SU-DHL-6 (cell line): ENCODE results near the gene POLR2C.

ENCODE experiments used
- EZH2phosphoT487 ChIP-seq: fragments of 200-600 bp; sonication (generic), shearing (Covaris generic); conservative IDR thresholded peaks from 2 replicates; pipeline ENCODE4 v1.6.1; 2018; ENCODE audit warnings: mild to moderate bottlenecking, antibody characterized with exemption, low read length, moderate library complexity, mixed read lengths
- TF ChIP-seq, protein P1 (sequence below): fragments of 200-600 bp; sonication (generic); IDR thresholded peaks from one replicate; pipeline ENCODE4 v1.5.1; 2017; ENCODE audit warnings: antibody characterized with exemption, mild to moderate bottlenecking, low read length, moderate library complexity; ENCODE audit not compliant: insufficient read depth, poor library complexity, severe bottlenecking

DNA sequence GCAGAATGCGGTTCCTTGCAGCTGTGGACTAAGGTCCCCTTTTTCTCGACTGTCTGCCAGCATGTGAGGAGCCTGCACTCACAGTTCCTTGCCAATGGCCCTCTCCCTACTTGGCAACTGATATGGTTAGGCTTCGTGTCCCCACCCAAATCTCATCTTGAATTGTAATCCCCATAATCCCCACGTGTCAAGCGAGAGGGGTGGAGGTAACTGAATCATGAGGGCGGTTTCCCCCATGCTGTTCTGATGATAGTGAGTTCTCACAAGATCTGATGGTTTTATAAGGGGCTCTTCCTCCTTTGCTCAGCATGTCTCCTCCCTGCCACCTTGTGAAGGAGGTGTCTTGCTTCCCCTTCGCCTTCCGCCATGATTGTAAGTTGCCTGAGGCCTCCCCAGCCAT lies 35.2 kb upstream of the POLR2C start:
- TF ChIP-seq, protein P1, sequence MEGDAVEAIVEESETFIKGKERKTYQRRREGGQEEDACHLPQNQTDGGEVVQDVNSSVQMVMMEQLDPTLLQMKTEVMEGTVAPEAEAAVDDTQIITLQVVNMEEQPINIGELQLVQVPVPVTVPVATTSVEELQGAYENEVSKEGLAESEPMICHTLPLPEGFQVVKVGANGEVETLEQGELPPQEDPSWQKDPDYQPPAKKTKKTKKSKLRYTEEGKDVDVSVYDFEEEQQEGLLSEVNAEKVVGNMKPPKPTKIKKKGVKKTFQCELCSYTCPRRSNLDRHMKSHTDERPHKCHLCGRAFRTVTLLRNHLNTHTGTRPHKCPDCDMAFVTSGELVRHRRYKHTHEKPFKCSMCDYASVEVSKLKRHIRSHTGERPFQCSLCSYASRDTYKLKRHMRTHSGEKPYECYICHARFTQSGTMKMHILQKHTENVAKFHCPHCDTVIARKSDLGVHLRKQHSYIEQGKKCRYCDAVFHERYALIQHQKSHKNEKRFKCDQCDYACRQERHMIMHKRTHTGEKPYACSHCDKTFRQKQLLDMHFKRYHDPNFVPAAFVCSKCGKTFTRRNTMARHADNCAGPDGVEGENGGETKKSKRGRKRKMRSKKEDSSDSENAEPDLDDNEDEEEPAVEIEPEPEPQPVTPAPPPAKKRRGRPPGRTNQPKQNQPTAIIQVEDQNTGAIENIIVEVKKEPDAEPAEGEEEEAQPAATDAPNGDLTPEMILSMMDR, result no peak
- no peak for TF ChIP-seq EZH2phosphoT487
